Suprapubic skin (tissue), 4 donors: ENCODE results near the gene PTGER2.

Experiments used
- CTCF ChIP-seq, 2 donors: fragments of 200-600 bp in 1 of 2; fragments of 450-650 bp in 1 of 2; sonication (generic) in 1 of 2; IDR thresholded peaks; one replicate each; pipeline ENCODE4 v1.5.1; 2016 to 2019; ENCODE audit warnings: antibody characterized with exemption in 2 of 2, mild to moderate bottlenecking in 1 of 2, moderate library complexity in 1 of 2
- POLR2A ChIP-seq, 2 donors: fragments of 450-650 bp; IDR thresholded peaks; one replicate each; pipeline ENCODE4 v1.6.1; 2017; ENCODE audit warnings: antibody characterized with exemption in 2 of 2, mild to moderate bottlenecking in 2 of 2, moderate library complexity in 2 of 2
- POLR2AphosphoS5 ChIP-seq, 3 donors: sonication (generic); formaldehyde crosslinking; IDR thresholded peaks; one replicate each; pipeline ENCODE4 v1.6.1; 2017; ENCODE audit warnings: antibody characterized with exemption in 3 of 3

DNA sequence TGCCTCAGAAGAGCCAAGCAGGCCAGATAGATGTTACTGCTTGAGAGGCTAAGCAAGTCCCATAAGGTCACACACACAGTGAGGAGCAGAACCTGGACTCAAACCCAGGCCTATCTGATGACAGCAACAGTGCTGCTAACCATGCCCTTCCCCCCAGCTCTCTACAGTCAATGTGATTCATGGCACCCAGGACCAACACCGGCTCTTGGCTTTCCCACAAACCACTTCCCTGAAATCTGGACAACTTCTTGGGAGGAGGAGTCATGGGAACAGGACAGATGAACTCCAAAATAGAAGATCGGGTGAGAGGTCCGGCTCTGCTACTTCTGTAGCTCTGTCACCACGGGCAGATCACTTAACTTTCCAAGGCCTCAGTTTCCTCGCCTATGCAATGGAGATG, 47.3 kb upstream of the PTGER2 start:
- TF ChIP-seq POLR2A (IDR thresholded peaks at IDR 0.05) (no peak), CTCF (IDR thresholded peaks at IDR 0.05) (no peak), POLR2AphosphoS5 (IDR thresholded peaks at IDR 0.05) (no peak)
